ENCODE data around the gene OSBPL6. TPM values are rescaled to one million over a fixed set of nuclear protein-coding genes. Genes with fewer than 3 reads are reported as not detected.

Gene OSBPL6
- total RNA-seq, 4 donors from 2014 or later, result 19.1 to 31.4 (median 21.6) TPM

- H3K4me3 ChIP-seq (ENCODE audit: low read depth, poor library complexity, severe bottlenecking), result no peak overlapping the region
- no peak for TF ChIP-seq CTCF (IDR thresholded peaks at IDR 0.05)
- no peak for TF ChIP-seq POLR2A (IDR thresholded peaks at IDR 0.05)
- WGBS, 2 donors, result 83 to 92% methylated on average over 1 of the region's 1 CpG
- DNase-seq (ENCODE audit: low spot score in 2 of 2), result no peak
- intact Hi-C loops (cut with DNase I; ENCODE audit: low total_unique reads), result no loop called here
These were observed 133.7 kb downstream of the OSBPL6 start for GRCh38 chr2:178328037-178328436.

GRCh38 chr2:178330175-178331017 lies 136.1 kb downstream of the OSBPL6 start:
- TF ChIP-seq CTCF (IDR thresholded peaks at IDR 0.05) (no peak), POLR2A (IDR thresholded peaks at IDR 0.05) (no peak)
- DNase-seq (ENCODE audit: low spot score in 2 of 2), result no peak
- H3K4me3 ChIP-seq (ENCODE audit: low read depth, poor library complexity, severe bottlenecking), result no peak overlapping the region
- intact Hi-C loops (cut with DNase I; ENCODE audit: low total_unique reads), result no loop called here
- 85 to 87% methylated on average over 8 of the region's 8 CpGs for WGBS, 2 donors

GRCh38 chr2:178331474-178332432 lies 137.4 kb downstream of the OSBPL6 start:
- 63 to 70% methylated on average over 9 of the region's 9 CpGs for WGBS, 2 donors
- DNase-seq (ENCODE audit: low spot score in 2 of 2), result peak in 1 of 2 donors; percentile 48

GRCh38 chr2:178333851-178334250 lies 139.5 kb downstream of the OSBPL6 start:
- DNase-seq (ENCODE audit: low spot score in 2 of 2), result no peak
- intact Hi-C loops (cut with DNase I; ENCODE audit: low total_unique reads), result no loop called here
- H3K4me3 ChIP-seq (ENCODE audit: low read depth, poor library complexity, severe bottlenecking), result no peak overlapping the region
- WGBS, 2 donors, result 62 to 71% methylated on average over 3 of the region's 3 CpGs
- no peak for TF ChIP-seq POLR2A (IDR thresholded peaks at IDR 0.05)
- TF ChIP-seq CTCF (IDR thresholded peaks at IDR 0.05), result no peak

More at GRCh38 chr2:178331474-178332432, 137.4 kb downstream of the OSBPL6 start:
- intact Hi-C loops (cut with DNase I; ENCODE audit: low total_unique reads), result no loop called here
- H3K4me3 ChIP-seq (ENCODE audit: low read depth, poor library complexity, severe bottlenecking), result no peak overlapping the region
- no peak for TF ChIP-seq CTCF (IDR thresholded peaks at IDR 0.05)
- no peak for TF ChIP-seq POLR2A (IDR thresholded peaks at IDR 0.05)

GRCh38 chr2:178335230-178335629 lies 140.9 kb downstream of the OSBPL6 start:
- no peak for DNase-seq (ENCODE audit: low spot score in 2 of 2)
- H3K4me3 ChIP-seq (ENCODE audit: low read depth, poor library complexity, severe bottlenecking), result no peak overlapping the region
- intact Hi-C loops (cut with DNase I; ENCODE audit: low total_unique reads), result no loop called here
- TF ChIP-seq POLR2A (IDR thresholded peaks at IDR 0.05) (no peak), CTCF (IDR thresholded peaks at IDR 0.05) (no peak)

Data from lower leg skin (tissue), 4 donors.